Measurements from ENCODE around the gene CREBBP.

CREBBP gene

DNA sequence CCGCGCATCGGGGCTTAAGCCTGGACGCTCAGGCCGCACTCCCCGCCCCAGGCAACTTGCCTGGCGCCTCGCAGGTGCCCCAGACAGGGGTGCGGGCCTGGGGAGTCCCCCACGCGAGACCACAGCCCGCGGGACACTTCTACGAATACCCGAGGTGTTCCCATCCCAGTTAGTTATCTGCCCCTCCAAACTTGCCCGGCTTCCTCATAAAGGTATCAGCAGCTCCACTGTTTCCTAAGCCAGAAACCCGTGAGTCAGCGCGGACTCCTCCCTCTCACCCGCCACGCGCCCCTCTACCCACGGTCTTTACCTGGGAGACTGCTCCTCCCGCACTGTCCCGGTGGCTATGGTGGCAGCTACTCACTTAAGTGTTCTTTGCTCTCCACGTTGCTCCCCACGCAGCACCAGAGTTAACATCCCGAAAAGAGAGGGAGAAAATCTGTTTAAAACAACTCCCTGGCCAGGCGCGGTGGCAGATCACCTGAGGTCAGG lies 1.0 kb upstream of the CREBBP start:
- CTCF ChIA-PET, result interaction anchor here (0.6 kb wide), 1 partner anchor 562 kb away, joined by 3 read pairs; no protein-coding TSS in a partner anchor

DNA sequence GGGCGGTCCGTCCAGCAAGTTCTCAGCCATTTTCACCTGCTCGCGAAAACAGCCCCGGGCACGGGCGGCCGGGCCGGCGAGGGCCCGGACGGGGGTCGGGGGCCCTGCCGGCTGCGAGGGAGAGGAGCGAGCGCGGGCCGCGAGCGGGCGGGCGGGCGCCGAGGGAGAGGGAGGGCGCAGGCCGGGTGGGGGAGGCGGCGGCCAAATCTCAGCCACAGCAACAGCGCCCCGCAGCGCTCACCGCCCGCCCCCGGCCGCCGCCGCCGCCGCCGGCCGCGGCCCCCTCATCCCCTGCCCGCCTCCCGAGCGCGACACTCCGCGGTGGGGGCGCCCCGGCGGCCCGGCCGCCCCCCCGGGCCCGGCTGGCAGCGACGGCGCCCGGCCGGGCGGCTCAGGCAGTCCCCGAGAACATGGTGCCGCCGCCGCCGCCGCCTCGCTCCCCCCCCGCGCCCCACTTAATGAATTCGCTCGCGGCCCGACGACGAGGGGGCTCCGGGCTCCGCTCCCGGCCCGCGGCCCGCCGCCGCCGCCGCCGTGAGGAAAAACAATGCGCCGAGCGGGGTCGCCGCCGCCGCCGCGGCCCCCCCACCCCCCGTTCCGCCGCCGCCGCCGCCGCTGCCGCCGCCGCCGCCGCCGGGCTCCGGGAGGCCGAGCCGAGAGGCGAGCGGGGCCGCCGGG lies 487 bp downstream of the CREBBP start:
- ChIA-PET POLR2A (interaction anchor here (0.7 to 1.7 kb wide), 7 partner anchors 17 to 395 kb away, joined by 3 to 5 read pairs (median 3); no protein-coding TSS in a partner anchor), CTCF (interaction anchor here (0.7 kb wide), 1 partner anchor 148 kb away, joined by 3 read pairs; no protein-coding TSS in a partner anchor)
- TF ChIP-seq LEF1 (IDR thresholded peaks at IDR 0.05; ENCODE audit: borderline replicate concordance), result no peak
- TF ChIP-seq FOXK2 (IDR thresholded peaks at IDR 0.05), result no peak
- no peak for TF ChIP-seq NFRKB (IDR thresholded peaks at IDR 0.05)
- TF ChIP-seq FOXM1 (IDR thresholded peaks at IDR 0.05; ENCODE audit: borderline replicate concordance), result no peak
- TF ChIP-seq SP1 (IDR thresholded peaks at IDR 0.05), result no peak
- TF ChIP-seq, protein P1, sequence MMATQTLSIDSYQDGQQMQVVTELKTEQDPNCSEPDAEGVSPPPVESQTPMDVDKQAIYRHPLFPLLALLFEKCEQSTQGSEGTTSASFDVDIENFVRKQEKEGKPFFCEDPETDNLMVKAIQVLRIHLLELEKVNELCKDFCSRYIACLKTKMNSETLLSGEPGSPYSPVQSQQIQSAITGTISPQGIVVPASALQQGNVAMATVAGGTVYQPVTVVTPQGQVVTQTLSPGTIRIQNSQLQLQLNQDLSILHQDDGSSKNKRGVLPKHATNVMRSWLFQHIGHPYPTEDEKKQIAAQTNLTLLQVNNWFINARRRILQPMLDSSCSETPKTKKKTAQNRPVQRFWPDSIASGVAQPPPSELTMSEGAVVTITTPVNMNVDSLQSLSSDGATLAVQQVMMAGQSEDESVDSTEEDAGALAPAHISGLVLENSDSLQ (IDR thresholded peaks at IDR 0.05), result no peak
- TF ChIP-seq ELF4 (IDR thresholded peaks at IDR 0.05), result no peak
- TF ChIP-seq L3MBTL2 (conservative IDR thresholded peaks at IDR 0.05), result no peak
- no peak for TF ChIP-seq BHLHE40 (IDR thresholded peaks at IDR 0.05; ENCODE audit: borderline replicate concordance)
- no peak for TF ChIP-seq CTBP1 (IDR thresholded peaks at IDR 0.05; ENCODE audit: borderline replicate concordance)
- no peak for TF ChIP-seq ARNT (IDR thresholded peaks at IDR 0.05)
- TF ChIP-seq FOXA1 (IDR thresholded peaks at IDR 0.05), result no peak
- no peak for TF ChIP-seq ZNF384 (IDR thresholded peaks at IDR 0.05)
- no peak for TF ChIP-seq SUZ12 (IDR thresholded peaks at IDR 0.05)
- TF ChIP-seq TARDBP (IDR thresholded peaks at IDR 0.05), result no peak
- no peak for TF ChIP-seq HDGF (IDR thresholded peaks at IDR 0.05; ENCODE audit: borderline replicate concordance)
- peak; percentile 74 for DNase-seq (ENCODE audit: extremely low spot score)

More for the DNA sequence above, 1.0 kb upstream of the CREBBP start:
- POLR2A ChIA-PET, result interaction anchor here (1.0 to 1.7 kb wide), 3 partner anchors 19 to 182 kb away, joined by 3 to 5 read pairs (median 4); no protein-coding TSS in a partner anchor
- DNase-seq (ENCODE audit: extremely low spot score), result no peak
- TF ChIP-seq, protein P1 (IDR thresholded peaks at IDR 0.05), result no peak
- no peak for TF ChIP-seq ARNT (IDR thresholded peaks at IDR 0.05)
- TF ChIP-seq HDGF (IDR thresholded peaks at IDR 0.05; ENCODE audit: borderline replicate concordance), result no peak
- no peak for TF ChIP-seq BHLHE40 (IDR thresholded peaks at IDR 0.05; ENCODE audit: borderline replicate concordance)
- no peak for TF ChIP-seq L3MBTL2 (conservative IDR thresholded peaks at IDR 0.05)
- TF ChIP-seq ELF4 (IDR thresholded peaks at IDR 0.05), result no peak
- no peak for TF ChIP-seq FOXK2 (IDR thresholded peaks at IDR 0.05)
- TF ChIP-seq TARDBP (IDR thresholded peaks at IDR 0.05), result no peak

GRCh38 chr16:3879258-3879886 lies 1.1 kb downstream of the CREBBP start:
- TF ChIP-seq ARNT (IDR thresholded peaks at IDR 0.05), result no peak
- no peak for TF ChIP-seq ZNF384 (IDR thresholded peaks at IDR 0.05)
- TF ChIP-seq NFRKB (IDR thresholded peaks at IDR 0.05), result no peak
- TF ChIP-seq BHLHE40 (IDR thresholded peaks at IDR 0.05; ENCODE audit: borderline replicate concordance), result no peak
- no peak for TF ChIP-seq LEF1 (IDR thresholded peaks at IDR 0.05; ENCODE audit: borderline replicate concordance)
- TF ChIP-seq FOXA1 (IDR thresholded peaks at IDR 0.05), result no peak
- TF ChIP-seq FOXM1 (IDR thresholded peaks at IDR 0.05; ENCODE audit: borderline replicate concordance), result no peak
- no peak for DNase-seq (ENCODE audit: extremely low spot score)
- CTCF ChIA-PET, result interaction anchor here (0.6 kb wide), 1 partner anchor 695 kb away, joined by 3 read pairs; no protein-coding TSS in a partner anchor
- POLR2A ChIA-PET, result no interaction called here

- no peak for DNase-seq (ENCODE audit: extremely low spot score)
- TF ChIP-seq FOXA1 (IDR thresholded peaks at IDR 0.05) (no peak), HDGF (IDR thresholded peaks at IDR 0.05; ENCODE audit: borderline replicate concordance) (no peak), LEF1 (IDR thresholded peaks at IDR 0.05; ENCODE audit: borderline replicate concordance) (no peak), ARNT (IDR thresholded peaks at IDR 0.05) (no peak), L3MBTL2 (conservative IDR thresholded peaks at IDR 0.05) (no peak), SP1 (IDR thresholded peaks at IDR 0.05) (no peak), ELF4 (IDR thresholded peaks at IDR 0.05) (no peak), NFRKB (IDR thresholded peaks at IDR 0.05) (no peak), SUZ12 (IDR thresholded peaks at IDR 0.05) (no peak), ZNF384 (IDR thresholded peaks at IDR 0.05) (no peak), BHLHE40 (IDR thresholded peaks at IDR 0.05; ENCODE audit: borderline replicate concordance) (no peak), FOXK2 (IDR thresholded peaks at IDR 0.05) (no peak), CTBP1 (IDR thresholded peaks at IDR 0.05; ENCODE audit: borderline replicate concordance) (no peak), TARDBP (IDR thresholded peaks at IDR 0.05) (no peak), FOXM1 (IDR thresholded peaks at IDR 0.05; ENCODE audit: borderline replicate concordance) (no peak)
- TF ChIP-seq, protein P1 (IDR thresholded peaks at IDR 0.05), result no peak
- CTCF ChIA-PET, result interaction anchor here (1.6 kb wide), 1 partner anchor 10 kb away, joined by 4 read pairs; no protein-coding TSS in a partner anchor
- POLR2A ChIA-PET, result interaction anchor here (0.6 kb wide), 1 partner anchor 61 kb away, joined by 4 read pairs; no protein-coding TSS in a partner anchor
Observed at GRCh38 chr16:3878610-3879009, 1.9 kb downstream of the CREBBP start.

- TF ChIP-seq NFRKB (IDR thresholded peaks at IDR 0.05), result no peak
- TF ChIP-seq SP1 (IDR thresholded peaks at IDR 0.05), result no peak
- TF ChIP-seq HDGF (IDR thresholded peaks at IDR 0.05; ENCODE audit: borderline replicate concordance), result no peak
- TF ChIP-seq LEF1 (IDR thresholded peaks at IDR 0.05; ENCODE audit: borderline replicate concordance), result no peak
- TF ChIP-seq FOXK2 (IDR thresholded peaks at IDR 0.05), result no peak
- TF ChIP-seq ZNF384 (IDR thresholded peaks at IDR 0.05), result no peak
- TF ChIP-seq CTBP1 (IDR thresholded peaks at IDR 0.05; ENCODE audit: borderline replicate concordance), result no peak
- no peak for TF ChIP-seq FOXM1 (IDR thresholded peaks at IDR 0.05; ENCODE audit: borderline replicate concordance)
- CTCF ChIA-PET, result no interaction called here
- POLR2A ChIA-PET, result no interaction called here
- no peak for DNase-seq (ENCODE audit: extremely low spot score)
Observed at GRCh38 chr16:3876695-3877094, 3.8 kb downstream of the CREBBP start.
